HK-2 (cell line): ENCODE results near the gene SNX24.

ENCODE experiments used
- DNase-seq: peaks from one replicate; pipeline ENCODE4 v3.0.0-alpha.2; 2018; ENCODE audit not compliant: unreplicated experiment

Gene SNX24

GRCh38 chr5:122919969-122920368 lies 74.6 kb downstream of the SNX24 start:
- no peak for DNase-seq

- no peak for DNase-seq
These were observed 76.4 kb downstream of the SNX24 start for GRCh38 chr5:122921826-122922225.

GRCh38 chr5:122924203-122924602 lies 78.8 kb downstream of the SNX24 start:
- no peak for DNase-seq

- no peak for DNase-seq
These were observed 79.4 kb downstream of the SNX24 start for GRCh38 chr5:122924719-122925395.

- DNase-seq = no peak
These were observed 83.6 kb downstream of the SNX24 start for GRCh38 chr5:122929001-122929400.

DNA sequence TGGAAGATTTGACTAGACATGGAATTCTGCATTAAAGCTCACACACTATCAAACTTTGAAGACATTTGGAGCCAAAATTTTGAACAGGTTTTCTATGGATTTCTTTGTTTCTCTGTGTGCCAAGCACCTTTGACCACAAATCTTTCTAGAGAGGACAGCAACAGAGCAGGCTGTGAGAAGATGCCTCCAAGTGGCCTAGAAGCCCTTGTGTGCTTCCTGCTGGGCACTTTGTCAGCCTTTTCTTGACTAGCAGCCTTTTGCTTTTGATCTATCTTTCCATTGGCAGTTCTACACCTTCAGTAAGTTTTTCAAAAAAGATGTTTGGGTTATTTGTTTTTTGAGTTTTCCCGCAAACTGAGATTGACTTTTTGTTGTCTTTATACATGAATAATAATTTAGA lies 84.6 kb downstream of the SNX24 start:
- no peak for DNase-seq

DNA sequence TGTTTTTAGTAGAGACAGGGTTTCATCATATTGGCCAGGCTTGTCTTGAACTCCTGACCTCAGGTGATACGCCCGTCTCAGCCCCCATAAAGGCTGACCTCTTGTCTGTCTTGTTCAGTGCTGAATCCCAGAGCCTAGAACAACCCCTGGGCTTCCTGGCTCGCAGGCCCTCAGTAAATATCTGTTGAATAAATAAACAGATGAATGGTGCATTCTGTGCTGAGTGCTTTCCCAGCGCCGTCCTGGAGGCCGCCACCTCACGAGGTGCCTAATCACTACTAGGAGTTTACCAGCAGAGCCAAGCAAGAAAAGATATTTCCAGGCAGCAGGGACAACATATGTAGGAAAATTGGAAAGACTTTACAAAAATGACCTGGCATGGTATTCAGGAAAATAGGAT lies 88.5 kb downstream of the SNX24 start:
- no peak for DNase-seq

- DNase-seq = no peak
These were observed 90.7 kb downstream of the SNX24 start for GRCh38 chr5:122936088-122936487.

DNA sequence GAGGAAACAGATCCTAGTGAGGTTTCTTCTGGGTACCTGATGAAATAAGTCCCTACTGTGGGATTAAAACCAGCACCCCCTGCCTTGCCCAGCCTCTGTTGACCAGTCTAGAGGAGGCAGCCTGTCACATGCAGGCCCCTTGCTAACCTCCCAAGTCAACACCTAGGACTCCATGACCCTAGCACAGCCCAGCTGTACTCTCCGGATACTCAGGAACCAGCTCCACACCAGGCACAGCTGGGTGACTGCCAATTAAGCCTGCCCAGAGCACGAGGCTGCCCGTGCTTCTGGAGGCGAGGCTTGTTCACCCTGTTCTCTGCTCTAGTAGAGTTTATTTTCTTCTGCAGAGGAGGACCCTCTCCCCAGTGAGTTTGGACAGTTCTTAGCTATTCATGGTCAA lies 92.5 kb downstream of the SNX24 start:
- no peak for DNase-seq

GRCh38 chr5:122940890-122941289 lies 95.5 kb downstream of the SNX24 start:
- DNase-seq = no peak

GRCh38 chr5:122941737-122942136 lies 96.3 kb downstream of the SNX24 start:
- DNase-seq = no peak

GRCh38 chr5:122942164-122942914 lies 96.9 kb downstream of the SNX24 start:
- DNase-seq = no peak

GRCh38 chr5:122943050-122943698 lies 97.8 kb downstream of the SNX24 start:
- no peak for DNase-seq

DNA sequence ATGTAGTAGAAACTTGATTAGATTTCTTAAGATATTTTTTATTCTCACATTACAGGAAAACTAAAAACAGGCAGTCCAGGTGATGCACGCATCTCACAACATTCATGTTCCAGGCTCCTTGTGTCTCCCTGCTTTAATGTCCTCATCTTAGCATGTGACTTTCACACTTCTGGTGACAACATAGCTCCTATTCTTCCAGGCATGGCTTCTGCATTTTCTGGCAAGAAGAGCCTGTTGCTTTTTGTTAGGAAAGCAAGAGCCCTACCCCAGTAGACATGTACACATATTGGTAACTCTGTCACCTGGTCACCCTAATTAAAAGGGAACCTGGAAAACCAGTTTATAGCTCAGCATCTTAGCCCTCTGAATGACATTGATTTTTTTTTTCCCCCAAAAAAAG lies 98.6 kb downstream of the SNX24 start:
- DNase-seq = no peak

GRCh38 chr5:122947372-122947771 lies 102.0 kb downstream of the SNX24 start:
- DNase-seq = no peak

DNA sequence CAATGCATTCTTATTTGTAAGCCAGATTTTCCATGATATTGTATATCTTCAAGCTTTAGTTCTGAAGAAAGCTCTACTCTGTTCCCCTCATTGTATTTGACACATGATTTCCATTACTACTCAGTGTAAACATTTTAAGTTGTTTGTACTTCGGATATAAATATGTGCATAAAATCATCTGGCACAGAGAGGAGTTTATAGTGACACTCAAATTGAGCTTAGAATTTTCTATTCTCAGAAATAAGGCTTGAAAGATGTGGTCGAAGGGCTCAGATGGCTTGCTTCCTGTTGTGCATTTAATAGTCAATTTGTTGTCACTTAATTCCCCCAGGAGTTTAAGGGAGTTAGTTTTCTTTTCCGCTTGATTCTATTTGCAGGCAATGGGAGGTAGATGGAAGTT lies 102.4 kb downstream of the SNX24 start:
- no peak for DNase-seq

GRCh38 chr5:122948319-122948718 lies 102.9 kb downstream of the SNX24 start:
- no peak for DNase-seq

DNA sequence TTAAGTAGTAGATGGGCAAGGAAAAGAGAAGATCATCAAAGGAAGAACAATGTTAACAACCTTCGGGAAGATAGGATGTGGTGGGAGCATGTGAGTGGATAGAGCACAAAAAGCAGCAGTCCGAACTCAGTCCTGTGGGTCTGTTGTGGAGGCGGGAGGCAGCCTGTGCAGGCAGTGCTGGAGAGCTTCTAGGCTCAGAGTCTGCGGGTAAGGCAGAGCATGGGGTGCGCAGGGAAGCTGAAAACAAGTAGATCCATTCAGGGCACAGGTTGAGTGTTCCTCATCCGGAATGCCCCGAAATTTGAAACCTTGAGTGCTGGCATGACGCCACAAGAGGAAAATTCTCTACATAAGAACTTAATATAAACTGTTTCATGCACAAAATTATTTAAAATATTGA lies 106.2 kb downstream of the SNX24 start:
- DNase-seq = no peak

GRCh38 chr5:122954719-122955118 lies 109.3 kb downstream of the SNX24 start:
- DNase-seq = no peak

DNA sequence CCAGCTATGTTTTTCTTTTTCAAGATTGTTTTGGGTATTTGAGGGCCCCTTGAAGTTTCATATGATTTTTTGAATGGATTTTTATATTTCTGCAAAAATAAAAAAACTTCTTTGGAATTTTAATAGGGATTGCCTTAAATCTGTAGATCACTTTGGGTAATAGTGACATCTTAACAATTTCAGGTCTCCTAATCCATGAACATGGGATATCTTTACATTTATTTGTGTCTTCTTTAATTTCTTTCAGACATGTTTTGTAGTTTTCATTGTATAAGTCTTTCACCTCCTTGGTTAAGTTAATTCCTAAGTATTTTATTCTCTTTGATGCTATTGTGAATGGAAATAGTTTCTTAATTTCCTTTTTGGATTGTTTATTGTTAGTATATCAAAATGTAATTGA lies 112.0 kb downstream of the SNX24 start:
- no peak for DNase-seq

DNA sequence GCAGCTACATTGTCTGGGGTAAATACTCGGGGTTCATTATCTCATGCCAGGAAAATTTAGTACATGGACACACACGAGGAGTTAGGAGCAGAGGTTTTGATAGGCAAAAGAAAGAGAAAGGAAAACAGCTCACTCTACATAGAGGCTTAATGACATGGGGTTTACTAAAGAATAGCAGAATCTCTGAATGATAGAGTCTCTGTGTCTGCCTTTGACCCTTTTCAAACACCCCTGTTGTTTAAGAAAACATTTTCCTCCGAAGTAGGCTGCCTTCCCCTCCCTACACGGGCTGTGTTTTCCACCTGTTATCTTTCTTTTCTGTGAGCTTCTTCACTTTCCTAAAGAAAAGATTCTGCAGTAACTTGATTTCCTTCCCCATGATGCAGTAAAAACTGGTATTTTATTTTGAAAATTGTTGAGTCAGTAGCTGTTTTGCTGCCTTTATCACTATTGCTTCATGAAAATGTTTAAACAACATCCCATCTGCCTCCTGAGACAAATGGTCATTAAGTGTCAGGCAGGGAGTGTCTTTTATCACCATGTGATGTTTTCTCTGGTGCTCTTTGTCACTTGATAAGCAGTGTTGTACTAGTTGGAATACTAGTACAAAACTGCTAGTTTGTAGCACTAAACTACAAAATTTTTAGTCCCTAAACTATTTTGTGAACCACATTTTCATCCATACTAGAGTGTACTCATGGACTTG lies 114.5 kb downstream of the SNX24 start:
- DNase-seq = no peak

DNA sequence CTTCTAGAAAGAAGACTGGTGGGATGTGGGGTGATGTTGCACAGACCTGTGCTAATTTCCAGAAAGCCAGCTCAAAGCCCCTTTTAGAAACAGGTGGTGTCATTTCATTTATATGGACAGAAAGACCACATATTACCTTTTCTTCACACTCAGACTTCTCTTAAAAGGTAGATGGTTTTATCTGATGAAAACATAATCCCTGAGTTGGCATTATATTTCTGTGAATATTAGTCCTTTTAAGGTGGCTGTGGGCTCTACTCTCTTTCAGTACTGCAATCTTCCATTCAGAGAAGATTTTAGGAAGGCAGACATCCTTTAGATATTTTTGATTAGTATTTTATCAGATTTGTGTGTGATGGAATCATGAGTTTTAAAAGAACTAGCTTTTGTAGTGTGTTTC lies 117.9 kb downstream of the SNX24 start:
- DNase-seq = no peak
